GM21390 (cell line): ENCODE data around the gene NME7.
"Not testable (repeated sequence)": the region's sequence is repeated elsewhere in the genome, so short reads cannot be mapped to it uniquely, and the experiment has no call there.

Experiments used
- ATAC-seq: cut with Tn5 transposase; IDR thresholded peaks from one replicate; pipeline ENCODE4 v1.9.1; 2021; ENCODE audit not compliant: unreplicated experiment

NME7 gene

DNA sequence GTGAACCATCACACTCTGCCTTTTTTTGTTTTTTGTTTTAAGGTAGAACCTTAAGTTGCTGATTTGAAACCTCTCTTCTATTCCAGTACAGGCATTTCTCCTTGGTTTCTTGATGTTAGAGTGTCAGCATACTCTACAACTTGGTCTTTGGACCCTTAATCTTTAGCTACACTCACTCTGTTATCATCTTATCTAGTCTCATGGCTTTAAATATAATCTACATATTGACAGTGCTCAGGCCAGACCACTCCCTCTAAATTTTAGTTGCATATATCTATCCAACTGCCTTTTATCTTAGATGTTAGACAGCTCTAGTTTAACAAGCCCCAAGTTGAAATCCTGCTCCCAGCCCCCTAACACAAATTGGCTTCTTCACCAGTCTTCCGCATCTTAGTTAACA is 22.1 kb downstream of the NME7 start:
- ATAC-seq: no peak

DNA sequence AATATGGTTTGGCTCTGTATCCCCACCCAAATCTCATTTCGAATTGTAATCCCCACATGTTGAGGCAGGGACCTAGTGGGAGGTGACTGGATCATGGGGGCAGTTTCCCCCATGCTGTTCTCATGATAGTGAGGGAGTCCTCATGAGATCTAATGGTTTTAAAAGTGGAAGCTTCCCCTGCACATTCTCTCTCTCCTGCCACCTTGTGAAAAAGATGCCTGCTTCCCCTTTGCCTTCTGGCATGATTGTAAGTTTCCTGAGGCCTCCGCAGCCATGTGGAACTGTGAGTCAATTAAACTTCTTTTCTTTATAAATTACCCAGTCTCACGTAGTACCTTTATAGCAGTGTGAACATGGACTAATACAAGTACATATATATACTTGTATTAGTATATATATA is 25.5 kb downstream of the NME7 start:
- not testable (repeated sequence) for ATAC-seq

DNA sequence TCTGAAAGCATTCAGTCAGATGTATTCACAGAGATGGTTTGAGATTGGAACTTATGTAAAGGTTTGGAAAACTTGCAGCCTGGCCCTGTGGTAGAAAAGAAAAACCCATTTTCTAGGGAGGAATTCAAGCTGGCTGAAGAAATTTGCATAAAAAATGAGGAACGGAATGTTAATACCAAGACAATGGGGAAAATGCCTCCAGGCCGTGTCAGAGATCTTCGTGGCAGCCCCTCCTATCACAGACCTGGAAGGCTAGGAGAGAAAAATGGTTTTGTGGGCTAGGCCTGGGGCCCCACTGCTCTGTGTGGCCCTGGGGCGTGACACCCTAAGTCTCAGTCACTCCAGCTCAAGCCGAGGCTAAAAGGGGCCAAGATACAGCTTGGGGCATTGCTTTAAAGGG is 26.7 kb downstream of the NME7 start:
- no peak for ATAC-seq

DNA sequence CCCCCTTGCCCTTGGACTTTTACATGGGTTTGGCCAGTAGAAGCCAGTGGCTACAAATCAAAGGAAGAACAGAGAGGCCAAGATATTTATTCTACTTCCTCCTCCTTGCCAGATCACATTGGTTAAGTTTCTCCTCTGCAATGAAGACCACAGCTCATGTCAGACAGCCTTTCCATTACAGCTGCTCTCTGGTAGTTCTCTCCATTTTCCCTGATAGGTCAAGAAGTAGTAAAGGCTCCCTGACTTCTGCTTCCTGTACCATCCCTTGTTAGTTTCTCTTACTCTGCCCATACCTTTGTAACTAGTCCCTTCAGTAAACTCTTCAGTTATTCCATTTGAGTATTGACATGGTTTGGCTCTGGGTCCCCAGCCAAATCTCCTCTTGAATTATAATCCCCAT is 27.8 kb downstream of the NME7 start:
- no peak for ATAC-seq

DNA sequence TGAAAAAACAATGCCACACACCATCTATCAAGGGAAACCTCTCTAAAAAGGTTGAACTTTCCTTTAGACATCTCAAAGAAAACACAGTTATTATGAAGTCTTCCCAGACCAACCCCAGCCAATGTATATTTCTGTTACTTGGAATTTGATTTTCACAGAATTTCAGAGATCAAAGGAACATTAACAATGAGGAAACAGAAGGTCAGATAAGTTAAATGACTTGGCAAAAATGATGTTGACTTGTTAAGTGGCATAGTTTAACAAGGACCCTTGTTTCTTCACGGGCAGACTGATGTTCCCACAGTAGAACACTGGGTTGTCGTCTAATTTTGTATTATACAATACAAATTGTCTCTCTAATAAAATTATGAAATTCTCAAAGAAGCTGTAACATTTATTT is 29.0 kb downstream of the NME7 start:
- ATAC-seq: no peak

DNA sequence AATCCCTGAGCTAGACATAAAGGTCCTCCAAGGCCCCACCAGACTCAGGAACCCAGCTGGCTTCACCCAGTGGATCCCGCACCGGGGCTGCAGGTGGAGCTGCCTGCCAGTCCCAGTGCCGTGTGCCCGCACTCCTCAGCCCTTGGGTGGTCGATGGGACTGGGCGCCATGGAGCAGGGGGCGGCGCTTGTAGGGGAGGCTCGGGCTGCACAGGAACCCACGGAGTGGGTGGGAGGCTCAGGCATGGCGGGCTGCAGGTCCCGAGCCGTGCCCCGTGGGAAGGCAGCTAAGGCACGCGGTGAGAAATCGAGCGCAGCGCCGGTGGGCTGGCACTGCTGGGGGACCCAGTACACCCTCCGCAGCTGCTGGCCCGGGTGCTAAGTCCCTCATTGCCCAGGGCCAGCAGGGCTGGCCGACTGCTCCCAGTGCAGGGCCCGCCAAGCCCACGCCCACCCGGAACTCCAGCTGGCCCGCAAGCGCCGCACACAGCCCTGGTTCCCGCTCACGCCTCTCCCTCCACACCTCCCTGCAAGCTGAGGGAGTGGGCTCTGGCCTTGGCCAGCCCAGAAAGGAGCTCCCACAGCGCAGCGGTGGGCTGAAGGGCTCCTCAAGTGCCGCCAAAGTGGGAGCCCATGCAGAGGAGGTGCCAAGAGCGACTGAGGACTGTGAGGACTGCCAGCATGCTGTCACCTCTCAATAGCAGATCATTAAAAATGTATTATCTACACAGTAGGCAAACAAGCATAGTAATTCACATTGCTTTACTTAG is 30.5 kb downstream of the NME7 start:
- ATAC-seq: not testable (repeated sequence)

DNA sequence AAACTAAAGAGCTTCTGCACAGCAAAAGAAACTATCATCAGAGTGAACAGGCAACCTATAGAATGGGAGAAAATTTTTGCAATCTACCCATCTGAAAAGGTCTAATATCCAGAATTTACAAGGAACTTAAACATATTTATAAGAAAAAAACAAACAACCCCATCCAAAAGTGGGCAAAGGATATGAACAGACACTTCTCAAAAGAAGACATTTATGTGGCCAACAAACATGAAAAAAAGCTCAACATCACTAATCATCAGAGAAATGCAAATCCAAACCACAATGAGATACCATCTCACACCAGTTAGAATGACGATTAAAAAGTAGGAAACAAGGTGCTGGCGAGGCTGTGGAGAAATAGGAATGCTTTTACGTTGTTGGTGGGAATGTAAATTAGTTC is 32.9 kb downstream of the NME7 start:
- ATAC-seq: not testable (repeated sequence)

DNA sequence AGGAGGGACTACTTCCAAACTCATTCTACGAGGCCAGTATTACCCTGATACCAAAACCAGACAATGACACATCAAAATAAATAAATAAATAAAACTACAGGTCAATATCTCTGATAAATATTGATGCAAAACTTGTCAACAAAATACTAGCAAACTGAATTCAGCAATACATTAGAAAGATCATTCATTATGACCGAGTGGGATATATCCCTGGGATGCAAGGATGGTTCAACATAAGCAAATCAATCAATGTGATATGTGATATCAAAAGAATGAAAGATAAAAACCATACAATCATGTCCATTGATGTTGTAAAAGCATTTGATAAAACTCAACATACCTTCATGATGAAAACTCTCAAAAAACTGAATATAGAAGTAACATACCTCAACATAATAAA is 36.7 kb downstream of the NME7 start:
- no peak for ATAC-seq

DNA sequence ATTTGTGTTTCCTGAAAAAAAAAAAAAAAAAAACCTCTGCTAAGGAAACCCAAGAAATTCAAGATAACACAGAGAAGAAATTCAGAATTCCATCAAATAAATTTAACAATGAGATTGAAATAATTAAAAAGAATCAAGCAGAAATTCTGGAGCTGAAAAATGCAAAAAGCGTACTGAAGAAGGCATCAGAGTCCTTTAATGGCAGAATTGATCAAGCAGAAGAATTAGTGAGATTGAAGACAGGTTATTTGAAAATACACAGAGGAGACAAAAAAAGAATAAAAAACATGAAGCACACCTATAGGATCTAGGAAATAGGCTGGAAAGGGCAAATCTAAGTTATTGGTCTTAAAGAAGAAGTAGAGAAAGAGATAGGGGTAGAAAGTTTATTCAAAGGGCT is 38.2 kb downstream of the NME7 start:
- ATAC-seq: no peak

DNA sequence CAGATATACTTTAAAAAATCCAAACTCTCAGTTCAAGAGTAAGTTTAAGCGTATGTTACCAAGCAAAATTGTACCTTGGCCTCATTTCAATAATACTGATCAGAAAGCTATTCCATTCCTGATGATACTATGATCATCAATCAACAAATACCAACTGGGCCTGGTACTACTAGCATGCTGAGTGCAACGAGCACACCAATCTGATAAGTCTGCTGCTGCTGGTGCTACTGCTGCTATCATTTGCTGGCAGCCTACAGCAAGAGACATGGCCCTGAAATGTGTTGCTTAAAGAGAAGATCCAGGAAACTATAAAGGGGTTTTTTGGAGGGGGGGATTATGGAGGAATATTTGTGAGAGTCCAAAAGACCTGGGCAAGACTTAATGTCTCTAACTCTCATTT is 39.7 kb downstream of the NME7 start:
- ATAC-seq: no peak

DNA sequence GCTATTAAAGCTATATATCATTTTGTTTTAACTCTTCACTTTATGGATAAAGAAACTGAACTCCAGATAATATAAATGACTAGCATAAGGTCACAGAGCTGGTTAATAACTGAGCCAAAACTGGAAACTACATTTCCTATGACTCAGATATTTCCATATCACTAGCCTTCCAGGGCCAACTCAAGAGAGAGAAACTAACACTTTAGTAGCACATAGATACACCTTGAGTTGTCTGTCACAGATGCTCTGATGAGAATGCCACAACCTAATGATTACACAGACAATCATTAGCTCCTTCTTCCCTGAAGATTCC is 40.7 kb downstream of the NME7 start:
- peak; percentile 92 for ATAC-seq

DNA sequence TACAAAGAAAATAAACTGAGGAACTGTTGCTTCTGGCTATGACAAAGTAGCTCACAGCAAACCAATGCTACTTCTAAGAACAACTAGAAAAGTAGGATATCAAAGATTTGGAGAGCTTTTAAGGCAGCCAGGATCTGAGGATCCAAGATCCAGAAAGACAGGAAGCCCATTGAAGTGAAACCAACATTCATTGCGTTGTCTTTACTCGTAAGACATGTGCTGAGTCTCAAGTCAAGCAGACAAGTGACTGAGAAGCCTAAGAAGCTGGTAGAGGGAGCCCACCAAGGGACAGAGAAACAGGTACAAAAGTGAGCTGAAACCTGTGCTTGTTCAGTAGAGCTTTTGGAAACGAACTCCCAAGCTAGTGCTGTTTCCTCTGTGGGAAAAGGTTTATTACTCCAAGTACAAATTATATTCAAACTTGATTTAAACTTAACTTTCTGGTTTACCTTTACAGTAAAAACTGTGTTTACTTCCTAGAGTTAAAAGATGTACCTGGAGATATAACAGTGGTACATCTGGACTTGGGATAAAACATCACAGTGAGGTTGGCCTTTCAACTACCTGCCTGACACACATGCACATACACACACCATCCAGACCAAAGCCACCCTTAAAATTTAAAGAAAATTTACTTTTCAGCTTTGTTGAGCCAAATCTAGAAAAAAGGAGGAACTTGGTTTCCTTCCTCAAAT is 41.2 kb downstream of the NME7 start:
- ATAC-seq: peak; percentile 25

DNA sequence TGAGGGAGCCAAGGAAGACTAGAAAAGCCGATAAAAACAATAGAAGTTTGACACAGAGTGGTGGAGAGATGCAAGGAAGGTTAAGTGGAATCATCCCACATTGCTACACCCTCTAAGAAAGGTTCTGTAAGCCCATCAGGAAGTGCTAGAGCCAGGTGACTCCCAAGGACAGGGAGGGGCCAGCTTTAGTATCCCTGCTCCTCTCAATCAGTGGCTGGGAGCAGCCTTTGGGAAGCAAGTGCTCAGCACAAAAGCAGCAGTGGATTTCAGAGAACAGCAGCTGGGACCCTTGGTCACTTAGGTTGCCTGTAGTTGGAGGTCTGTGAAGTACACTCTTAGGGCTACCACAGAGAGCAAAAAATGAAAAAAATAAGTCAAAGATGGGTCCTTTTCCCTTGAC is 42.5 kb downstream of the NME7 start:
- ATAC-seq: no peak

DNA sequence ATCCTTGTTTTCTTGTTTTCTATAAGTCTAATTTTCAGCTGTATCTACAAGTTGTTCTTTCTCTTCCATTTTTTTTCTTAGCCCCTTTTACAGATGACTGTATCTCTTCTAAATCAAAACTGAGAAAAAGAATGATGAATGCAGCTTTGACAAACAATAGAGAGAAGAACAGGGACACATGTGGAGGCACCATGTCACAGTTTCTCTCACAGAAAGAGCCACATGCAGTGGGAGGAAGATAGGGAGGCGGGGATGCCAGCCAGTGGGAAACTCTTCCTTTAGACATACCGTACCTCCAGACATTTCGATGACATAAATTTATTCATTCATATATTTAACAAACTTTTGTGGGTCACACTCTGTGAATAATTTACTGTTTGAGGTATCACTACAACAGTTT is 45.5 kb downstream of the NME7 start:
- no peak for ATAC-seq

DNA sequence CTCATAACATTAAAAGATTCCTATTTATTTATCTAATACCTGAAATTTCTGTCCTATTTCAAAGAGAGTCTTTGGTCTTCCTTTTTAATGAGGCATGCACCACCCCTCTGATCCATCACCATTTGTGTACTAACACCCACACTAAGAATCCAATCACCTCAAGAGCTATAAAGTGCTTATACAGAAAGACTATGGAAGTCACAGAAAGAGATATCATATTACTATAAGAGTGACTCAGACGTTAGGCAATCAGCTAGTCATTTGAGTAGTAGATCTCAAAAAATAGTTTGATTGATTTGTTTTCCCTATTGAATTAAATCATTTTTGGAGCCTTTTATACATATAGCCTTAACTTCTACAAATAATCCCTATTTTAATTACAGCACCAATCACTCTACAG is 46.1 kb downstream of the NME7 start:
- ATAC-seq: no peak

DNA sequence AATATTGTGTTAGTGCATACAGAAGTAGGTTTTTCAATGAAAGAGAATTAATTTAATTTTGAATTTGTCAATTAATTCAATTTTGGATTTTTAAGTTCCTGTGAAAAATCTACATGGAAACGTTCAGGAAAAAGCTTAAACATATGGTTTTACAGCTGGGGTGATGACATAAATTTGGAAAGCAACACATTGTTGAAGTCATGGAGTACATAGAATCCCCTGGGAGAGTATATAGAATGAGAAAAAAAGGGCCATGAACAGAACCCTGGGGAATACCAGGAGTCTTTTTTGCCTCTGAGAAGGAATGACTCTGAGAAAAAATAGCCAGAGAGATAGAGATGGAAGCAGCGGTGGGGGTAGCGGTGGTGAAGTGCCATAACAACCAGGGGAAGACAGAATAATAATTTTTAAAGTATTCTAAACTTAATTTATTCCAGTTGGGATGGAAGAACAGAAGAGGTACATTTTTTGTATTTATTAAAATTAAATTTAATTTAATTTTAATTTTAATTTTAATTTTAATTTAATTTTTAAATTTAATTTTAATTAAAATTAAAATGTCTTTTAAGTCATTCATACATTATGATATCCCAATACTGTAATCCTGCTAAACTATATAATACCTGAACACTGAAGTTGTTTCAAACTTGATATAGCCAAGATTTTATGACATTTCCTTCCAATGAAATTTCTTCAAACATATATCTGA is 48.9 kb downstream of the NME7 start:
- no peak for ATAC-seq

DNA sequence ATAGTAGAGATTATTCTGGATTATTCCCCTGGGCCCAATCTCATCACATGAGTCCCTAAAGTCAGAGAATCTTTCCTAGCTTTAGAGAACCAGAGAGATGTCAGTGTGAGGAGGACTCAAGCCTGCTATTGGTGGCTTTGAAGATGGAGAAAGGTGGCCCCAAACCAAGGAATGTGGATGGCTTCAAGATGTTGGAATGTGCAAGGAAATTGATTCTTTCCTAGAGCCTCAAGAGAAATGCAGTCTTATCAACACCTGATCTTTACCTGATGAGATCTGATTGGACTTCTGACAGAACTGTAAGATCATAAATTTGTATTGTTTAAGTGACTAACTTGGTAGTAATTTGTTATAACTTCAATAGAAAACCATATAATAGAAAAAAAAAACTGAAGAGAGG is 51.0 kb downstream of the NME7 start:
- no peak for ATAC-seq

DNA sequence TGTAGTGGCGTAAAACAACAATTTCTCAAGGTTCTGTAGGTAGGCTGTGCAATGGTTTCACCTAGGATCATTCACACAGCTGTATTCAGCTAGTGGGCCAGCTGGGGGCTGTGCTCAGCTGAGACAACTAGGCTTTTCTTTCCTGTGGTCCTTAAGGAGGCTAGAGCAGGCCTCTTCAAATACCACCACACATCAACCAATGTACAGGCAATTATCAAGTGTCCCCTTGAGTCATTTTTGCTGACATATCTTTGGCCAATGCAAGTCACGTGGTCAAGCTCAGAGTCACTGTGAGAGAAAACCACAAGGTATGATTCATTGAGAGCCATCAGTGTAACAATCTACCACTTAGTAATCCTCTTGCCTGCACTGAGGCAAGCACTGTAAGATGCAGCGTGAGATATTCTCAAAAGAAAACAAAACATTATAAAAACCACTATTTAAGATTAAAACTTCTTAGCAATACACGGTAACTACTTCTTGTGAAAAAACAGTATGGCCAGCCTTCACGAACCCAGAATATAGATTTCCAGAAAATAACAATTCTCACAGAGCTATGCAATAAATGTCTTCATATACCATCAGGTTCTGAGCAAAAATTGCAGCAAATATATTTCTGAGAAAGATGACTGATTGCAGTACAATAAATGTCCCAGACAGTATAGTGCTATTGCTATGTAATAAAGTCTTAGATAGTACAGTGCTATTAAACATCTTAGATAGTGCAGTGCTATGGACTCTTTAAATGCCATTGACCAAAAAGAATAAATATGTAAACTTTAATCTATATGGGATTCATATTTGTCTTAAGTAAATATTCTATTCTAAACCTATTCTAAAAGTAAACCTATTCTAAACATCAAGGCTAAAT is 55.3 kb downstream of the NME7 start:
- ATAC-seq: no peak

DNA sequence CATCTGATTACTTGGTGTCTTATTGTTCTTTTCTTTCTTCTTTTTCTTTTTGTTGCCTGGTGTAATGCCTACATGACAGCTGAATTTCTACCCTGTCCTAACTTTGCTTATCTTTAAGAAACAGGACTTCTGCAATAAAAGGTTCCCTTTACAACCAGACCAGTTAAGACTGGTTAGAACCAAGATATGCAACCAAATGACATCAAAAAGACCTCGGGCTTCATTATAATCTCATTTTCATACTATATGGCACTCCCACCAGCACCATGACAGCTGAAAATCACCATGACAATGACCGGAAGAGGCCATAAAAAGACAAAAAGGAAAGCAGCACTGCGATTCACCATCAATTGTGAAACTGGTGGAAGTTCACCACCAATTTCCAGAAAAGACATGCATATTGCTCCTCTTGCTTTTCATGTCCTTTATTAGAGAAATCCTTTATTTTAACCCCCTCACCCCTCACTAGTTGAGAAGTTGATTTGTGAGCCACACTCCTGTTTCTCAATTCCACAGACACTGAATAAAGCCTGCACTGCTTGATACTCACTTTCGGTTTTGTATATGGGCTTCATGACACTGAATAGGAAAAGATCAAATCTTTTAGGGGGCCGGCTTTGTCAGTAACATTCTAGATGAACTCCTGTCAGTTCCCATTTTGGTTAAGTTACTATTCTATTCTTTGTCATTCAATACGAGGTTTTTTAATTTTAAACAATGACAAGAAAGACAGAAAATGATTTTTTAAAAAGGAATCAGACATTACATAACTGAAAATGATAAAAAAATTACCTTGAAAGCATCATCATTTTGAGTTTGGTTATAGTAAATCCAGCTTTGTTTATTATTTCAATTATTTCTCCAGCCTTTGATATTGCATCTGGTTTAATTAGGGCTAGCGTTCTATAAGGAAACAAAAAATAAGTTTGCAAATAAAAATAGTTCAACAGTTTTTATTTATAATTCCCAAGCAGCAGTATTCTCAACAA is 58.1 kb downstream of the NME7 start:
- peak; percentile 81 for ATAC-seq
